Breast epithelium (tissue), 4 donors: Measurements from ENCODE around the gene EHD4. TPM values are rescaled to one million over a fixed set of nuclear protein-coding genes. Genes with fewer than 3 reads are reported as not detected.

Experiments
- DNase-seq, 2 donors: peaks; one replicate each; pipeline ENCODE4 v3.0.0-alpha.2; 2019; ENCODE audit warnings: low spot score in 2 of 2
- H3K27ac ChIP-seq, 2 donors: fragments of 200-600 bp; sonication (generic) in 1 of 2; one replicate each; pipeline ENCODE4 v1.5.1; 2016 to 2019; ENCODE audit warnings: mild to moderate bottlenecking in 1 of 2
- H3K27me3 ChIP-seq, 2 donors: fragments of 200-600 bp; sonication (generic) in 1 of 2; one replicate each; pipeline versions ENCODE4 v1.5.1 to v1.6.0; 2017 to 2019; ENCODE audit warnings: control low read depth in 1 of 2, mild to moderate bottlenecking in 1 of 2
- H3K36me3 ChIP-seq: fragments of 200-600 bp; one replicate; pipeline ENCODE4 v1.5.1; 2019
- H3K4me1 ChIP-seq, 2 donors: fragments of 200-600 bp; sonication (generic); one replicate each; pipeline ENCODE4 v1.5.1; 2016 to 2019; ENCODE audit warnings: control low read depth in 1 of 2
- H3K4me3 ChIP-seq, 3 donors: fragments of 200-600 bp; sonication (generic); 1 replicate in 2 of 3; 2 replicates in 1 of 3; pipeline ENCODE4 v1.5.1; 2016 to 2019; ENCODE audit warnings: mild to moderate bottlenecking in 3 of 3, moderate library complexity in 2 of 3
- H3K9me3 ChIP-seq, 2 donors: fragments of 200-600 bp; sonication (generic) in 1 of 2; one replicate each; pipeline ENCODE4 v1.5.1; 2016 to 2019; ENCODE audit warnings: control low read depth in 1 of 2
- CTCF ChIP-seq, 3 donors: fragments of 450-650 bp; IDR thresholded peaks; one replicate each; pipeline ENCODE4 v1.5.1; 2016 to 2017; ENCODE audit warnings: antibody characterized with exemption in 3 of 3, mild to moderate bottlenecking in 3 of 3, moderate library complexity in 3 of 3
- POLR2A ChIP-seq: fragments of 450-650 bp; IDR thresholded peaks from one replicate; pipeline ENCODE4 v1.6.1; 2016; ENCODE audit warnings: antibody characterized with exemption, mild to moderate bottlenecking, moderate library complexity
- POLR2AphosphoS5 ChIP-seq, 3 donors: sonication (generic); formaldehyde crosslinking; IDR thresholded peaks; one replicate each; pipeline ENCODE4 v1.6.1; 2017; ENCODE audit warnings: antibody characterized with exemption in 3 of 3
- intact Hi-C: fragments of 100-400 bp; cut with DNase I; formaldehyde crosslinking; loops from one replicate; pipeline ENCODE4 v1.15.1; 2023; ENCODE audit warnings: low total_unique reads
- total RNA-seq, 3 donors: library from RNA; depleted of rRNA; stranded (reverse); fragments of >200 nt; gene quantifications; one replicate each; pipeline ENCODE4 v1.1.0, GENCODE V29; 2016

The EHD4 gene
- total RNA-seq, 3 donors from 2014 or later, result 30.2 to 30.5 (median 30.4) TPM

GRCh38 chr15:41857316-41857715 is 115.0 kb downstream of the EHD4 start:
- no peak for TF ChIP-seq CTCF (IDR thresholded peaks at IDR 0.05)
- TF ChIP-seq POLR2A, result no peak
- no peak for TF ChIP-seq POLR2AphosphoS5 (IDR thresholded peaks at IDR 0.05)
- no peaks in the 10 kb centered on the region for H3K9me3 ChIP-seq
- no peaks in the 10 kb centered on the region for H3K4me1 ChIP-seq
- no peak for DNase-seq
- no peak overlapping the region for H3K4me3 ChIP-seq
- H3K36me3 ChIP-seq, result no peaks in the 10 kb centered on the region
- H3K27ac ChIP-seq, result no peak overlapping the region
- intact Hi-C loops, result no loop called here
- H3K27me3 ChIP-seq, result no peaks in the 10 kb centered on the region

- no peak overlapping the region for H3K27ac ChIP-seq
- no peaks in the 10 kb centered on the region for H3K9me3 ChIP-seq
- H3K36me3 ChIP-seq, result no peaks in the 10 kb centered on the region
- no peaks in the 10 kb centered on the region for H3K27me3 ChIP-seq
- DNase-seq, result no peak
- no peak for TF ChIP-seq POLR2AphosphoS5 (IDR thresholded peaks at IDR 0.05)
- TF ChIP-seq POLR2A, result no peak
- TF ChIP-seq CTCF (IDR thresholded peaks at IDR 0.05), result no peak
- intact Hi-C loops, result no loop called here
- H3K4me3 ChIP-seq, result no peak overlapping the region
- H3K4me1 ChIP-seq, result no peaks in the 10 kb centered on the region
Measured at GRCh38 chr15:41856716-41857115, 115.6 kb downstream of the EHD4 start.

- intact Hi-C loops, result no loop called here
- no peaks in the 10 kb centered on the region for H3K36me3 ChIP-seq
- no peaks in the 10 kb centered on the region for H3K27me3 ChIP-seq
- H3K4me3 ChIP-seq, result no peak overlapping the region
- no peak overlapping the region for H3K27ac ChIP-seq
- no peak for TF ChIP-seq POLR2A
- no peak for TF ChIP-seq POLR2AphosphoS5 (IDR thresholded peaks at IDR 0.05)
- no peak for TF ChIP-seq CTCF (IDR thresholded peaks at IDR 0.05)
- H3K4me1 ChIP-seq, result no peaks in the 10 kb centered on the region
- no peak for DNase-seq
- no peaks in the 10 kb centered on the region for H3K9me3 ChIP-seq
Measured at GRCh38 chr15:41856262-41856661, 116.1 kb downstream of the EHD4 start.

- Histone ChIP-seq H3K27me3 (no peaks in the 10 kb centered on the region), H3K4me1 (no peaks in the 10 kb centered on the region), H3K4me3 (no peak overlapping the region), H3K9me3 (no peaks in the 10 kb centered on the region), H3K36me3 (no peaks in the 10 kb centered on the region), H3K27ac (no peak overlapping the region)
- DNase-seq, result no peak
- TF ChIP-seq CTCF (IDR thresholded peaks at IDR 0.05) (no peak), POLR2AphosphoS5 (IDR thresholded peaks at IDR 0.05) (no peak), POLR2A (no peak)
- intact Hi-C loops, result no loop called here
Measured at GRCh38 chr15:41855261-41855961, 116.9 kb downstream of the EHD4 start.

- Histone ChIP-seq H3K4me3 (no peak overlapping the region), H3K9me3 (no peaks in the 10 kb centered on the region), H3K36me3 (no peaks in the 10 kb centered on the region), H3K27ac (no peak overlapping the region), H3K27me3 (no peaks in the 10 kb centered on the region), H3K4me1 (peaks cover 0 to 4% of the 10 kb centered on the region in 2 donors)
- intact Hi-C loops, result no loop called here
- TF ChIP-seq CTCF (IDR thresholded peaks at IDR 0.05), result no peak
- no peak for TF ChIP-seq POLR2AphosphoS5 (IDR thresholded peaks at IDR 0.05)
- no peak for TF ChIP-seq POLR2A
- no peak for DNase-seq
Measured at GRCh38 chr15:41854443-41854842, 117.9 kb downstream of the EHD4 start.
